Measurements from ENCODE around the gene TSKS. TPM values are rescaled to one million over a fixed set of nuclear protein-coding genes. Genes with fewer than 3 reads are reported as not detected.

Gene TSKS
- total and polyA plus RNA-seq, 4 donors, result 0.23 to 0.83 (median 0.61) TPM

DNA sequence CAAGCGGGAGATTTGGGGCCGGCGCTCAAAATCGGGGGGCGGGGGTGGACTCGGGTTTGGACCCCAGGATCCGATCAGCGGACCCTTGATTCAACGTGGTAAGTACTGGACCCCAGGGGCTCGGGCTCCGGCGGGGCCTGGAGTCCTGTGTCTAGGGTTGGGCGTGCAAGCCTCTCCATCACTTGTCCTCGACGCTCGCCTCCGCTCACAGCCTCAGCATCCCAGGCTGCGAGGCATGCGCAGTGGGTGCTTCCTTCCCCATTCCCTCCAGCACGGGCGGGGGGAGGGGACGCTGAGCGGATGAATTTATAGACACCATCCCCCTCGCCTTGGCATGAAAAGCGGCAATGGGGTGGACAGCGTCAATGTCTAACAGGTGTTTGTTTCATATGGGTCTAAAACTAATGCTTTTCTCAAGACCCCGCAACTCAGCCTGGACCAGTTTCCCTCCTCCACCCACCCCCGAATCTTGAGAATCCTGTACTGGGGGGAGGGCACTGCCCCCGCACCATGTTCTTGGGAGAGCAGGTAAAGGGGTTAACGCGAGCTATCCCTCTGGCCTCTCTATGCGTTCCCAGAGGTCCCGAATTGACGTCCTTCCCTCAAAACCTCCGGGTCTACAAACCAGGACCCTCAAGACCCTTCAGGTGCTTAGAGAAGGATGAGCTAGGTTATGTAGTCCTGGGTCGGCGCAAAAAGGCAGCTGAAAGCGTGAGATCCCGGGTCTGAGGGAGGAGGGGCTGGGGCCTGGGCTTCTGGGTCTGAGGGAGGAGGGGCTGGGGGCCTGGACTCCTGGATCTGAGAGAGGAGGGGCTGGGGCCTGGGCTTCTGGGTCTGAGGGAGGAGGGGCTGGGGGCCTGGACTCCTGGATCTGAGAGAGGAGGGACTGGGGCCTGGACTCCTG lies 71.6 kb downstream of the TSKS start:
- H3K4me3 ChIP-seq, result no peak overlapping the region
- DNase-seq (peak; percentile 83 to 89 (median 84)), ATAC-seq (ENCODE audit: insufficient read depth, low FRiP score) (no peak)
- TF ChIP-seq, protein P1, sequence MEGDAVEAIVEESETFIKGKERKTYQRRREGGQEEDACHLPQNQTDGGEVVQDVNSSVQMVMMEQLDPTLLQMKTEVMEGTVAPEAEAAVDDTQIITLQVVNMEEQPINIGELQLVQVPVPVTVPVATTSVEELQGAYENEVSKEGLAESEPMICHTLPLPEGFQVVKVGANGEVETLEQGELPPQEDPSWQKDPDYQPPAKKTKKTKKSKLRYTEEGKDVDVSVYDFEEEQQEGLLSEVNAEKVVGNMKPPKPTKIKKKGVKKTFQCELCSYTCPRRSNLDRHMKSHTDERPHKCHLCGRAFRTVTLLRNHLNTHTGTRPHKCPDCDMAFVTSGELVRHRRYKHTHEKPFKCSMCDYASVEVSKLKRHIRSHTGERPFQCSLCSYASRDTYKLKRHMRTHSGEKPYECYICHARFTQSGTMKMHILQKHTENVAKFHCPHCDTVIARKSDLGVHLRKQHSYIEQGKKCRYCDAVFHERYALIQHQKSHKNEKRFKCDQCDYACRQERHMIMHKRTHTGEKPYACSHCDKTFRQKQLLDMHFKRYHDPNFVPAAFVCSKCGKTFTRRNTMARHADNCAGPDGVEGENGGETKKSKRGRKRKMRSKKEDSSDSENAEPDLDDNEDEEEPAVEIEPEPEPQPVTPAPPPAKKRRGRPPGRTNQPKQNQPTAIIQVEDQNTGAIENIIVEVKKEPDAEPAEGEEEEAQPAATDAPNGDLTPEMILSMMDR (IDR thresholded peaks at IDR 0.05; ENCODE audit: control extremely low read depth, extremely low read depth), result no peak
- H3K4me1 ChIP-seq (ENCODE audit: control insufficient read depth in 5 of 5, insufficient read depth in 5 of 5, low read length in 5 of 5), result peaks cover 0 to 32% (median 10%) of the 10 kb centered on the region in 5 donors
- H3K9ac ChIP-seq (ENCODE audit: insufficient read depth in 1 of 2, low read length in 2 of 2), result peak overlapping the region in 1 of 2 donors; percentile 32
- 14% methylated on average over 38 to 39 of the region's 39 CpGs for WGBS, 2 donors
- H3K36me3 ChIP-seq (ENCODE audit: control insufficient read depth in 4 of 4, insufficient read depth in 4 of 4, low read length in 4 of 4), result peaks cover 0 to 6% (median 5%) of the 10 kb centered on the region in 4 donors
- peaks cover 0 to 5% (median 0%) of the 10 kb centered on the region in 3 donors for H3K27me3 ChIP-seq (ENCODE audit: control insufficient read depth in 3 of 3, insufficient read depth in 3 of 3, low read length in 2 of 3)
- no peak overlapping the region for H3K27ac ChIP-seq (ENCODE audit: low read depth in 1 of 2, low read length in 1 of 2)
- no peaks in the 10 kb centered on the region for H3K9me3 ChIP-seq (ENCODE audit: control insufficient read depth in 4 of 4, insufficient read depth in 3 of 4, low read length in 3 of 4)

DNA sequence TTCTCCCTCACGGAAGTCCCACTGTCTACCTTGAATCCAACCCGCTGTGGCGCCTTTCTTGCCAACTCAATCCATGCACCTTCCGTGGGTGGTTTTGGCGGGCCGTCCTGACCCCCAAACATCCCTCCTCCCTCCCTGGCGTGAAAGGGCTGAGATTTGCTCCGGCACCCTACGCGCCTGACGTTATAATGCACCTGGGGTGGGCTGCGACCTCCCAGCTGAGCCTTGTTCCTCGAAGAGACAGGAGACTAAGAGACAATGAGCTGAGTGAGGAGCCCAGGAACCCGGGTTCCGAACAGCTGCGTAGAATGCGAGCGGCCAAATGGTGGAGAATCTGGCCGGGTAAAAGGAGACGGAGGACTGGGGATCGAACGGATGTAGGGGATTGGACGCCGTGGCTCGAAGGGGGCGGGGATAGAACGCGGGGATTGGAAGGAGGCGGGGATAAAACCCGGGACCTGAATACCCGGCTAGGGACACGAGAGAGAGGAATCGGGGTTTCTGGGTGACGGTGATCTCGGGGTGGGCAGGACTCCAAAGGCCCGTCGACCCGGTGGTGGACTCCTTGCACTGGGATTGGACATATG lies 72.4 kb downstream of the TSKS start, which contains the start of gene CPT1C:
CPT1C (plus strand) TSS at position 461 of the 587 bp plus-strand sequence. CDS start 1,137 bp downstream, outside the sequence.
- Histone ChIP-seq H3K4me3 (peak within 1 kb of the TSS; percentile 39), H3K27ac (ENCODE audit: low read depth in 1 of 2, low read length in 1 of 2) (peak within 1 kb of the TSS in 1 of 2 donors; percentile 77), H3K9me3 (ENCODE audit: control insufficient read depth in 4 of 4, insufficient read depth in 3 of 4, low read length in 3 of 4) (no peaks in the 10 kb centered on the region), H3K36me3 (ENCODE audit: control insufficient read depth in 4 of 4, insufficient read depth in 4 of 4, low read length in 4 of 4) (peaks cover 0 to 14% (median 10%) of the 10 kb centered on the region in 4 donors), H3K9ac (ENCODE audit: insufficient read depth in 1 of 2, low read length in 2 of 2) (peak within 1 kb of the TSS; percentile 53 to 57), H3K27me3 (ENCODE audit: control insufficient read depth in 3 of 3, insufficient read depth in 3 of 3, low read length in 2 of 3) (peaks cover 0 to 5% (median 0%) of the 10 kb centered on the region in 3 donors), H3K4me1 (ENCODE audit: control insufficient read depth in 5 of 5, insufficient read depth in 5 of 5, low read length in 5 of 5) (peaks cover 0 to 32% (median 10%) of the 10 kb centered on the region in 5 donors)
- WGBS, 2 donors, result 3% methylated on average over 38 of the region's 38 CpGs
- ATAC-seq (ENCODE audit: insufficient read depth, low FRiP score) (peak; percentile 54), DNase-seq (peak; percentile 89 to 93 (median 92))
- TF ChIP-seq, protein P1 (IDR thresholded peaks at IDR 0.05; ENCODE audit: control extremely low read depth, extremely low read depth), result no peak

DNA sequence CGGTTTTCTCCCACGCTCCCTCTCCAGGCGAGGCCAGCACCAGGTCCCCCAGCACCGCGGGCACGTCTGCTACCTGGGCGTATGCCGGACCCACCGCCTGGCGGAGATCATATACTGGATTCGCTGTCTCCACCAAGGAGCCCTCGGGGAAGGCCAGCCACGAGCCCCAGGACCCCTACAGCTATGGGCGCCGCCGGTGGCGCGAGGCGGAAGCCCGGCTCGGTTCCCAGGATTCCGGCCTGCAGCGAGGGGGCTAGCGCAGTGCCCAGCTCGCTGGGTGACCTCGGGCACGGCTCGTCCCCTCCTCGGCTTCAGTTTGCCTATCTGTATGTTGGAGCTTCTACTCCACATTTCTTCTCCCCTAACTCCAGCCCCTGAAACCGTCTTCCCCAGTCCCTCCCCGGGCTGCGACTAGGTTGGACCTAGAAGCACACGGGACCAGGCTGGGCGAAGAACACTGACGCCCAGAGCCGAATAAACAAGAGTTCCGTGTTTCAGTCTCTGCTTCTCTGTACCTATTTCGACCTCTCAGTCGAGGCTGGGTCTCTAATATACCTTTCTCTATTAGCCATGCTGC lies 72.9 kb downstream of the TSKS start:
- DNase-seq (peak in 1 of 3 donors; percentile 29), ATAC-seq (ENCODE audit: insufficient read depth, low FRiP score) (no peak)
- peak overlapping the region; percentile 53 to 57 for H3K9ac ChIP-seq (ENCODE audit: insufficient read depth in 1 of 2, low read length in 2 of 2)
- peaks cover 0 to 17% (median 12%) of the 10 kb centered on the region in 4 donors for H3K36me3 ChIP-seq (ENCODE audit: control insufficient read depth in 4 of 4, insufficient read depth in 4 of 4, low read length in 4 of 4)
- no peaks in the 10 kb centered on the region for H3K9me3 ChIP-seq (ENCODE audit: control insufficient read depth in 4 of 4, insufficient read depth in 3 of 4, low read length in 3 of 4)
- WGBS, 2 donors, result 16 to 18% methylated on average over 34 to 39 of the region's 39 CpGs
- peaks cover 0 to 5% (median 0%) of the 10 kb centered on the region in 3 donors for H3K27me3 ChIP-seq (ENCODE audit: control insufficient read depth in 3 of 3, insufficient read depth in 3 of 3, low read length in 2 of 3)
- H3K4me3 ChIP-seq, result peak overlapping the region; percentile 39
- H3K27ac ChIP-seq (ENCODE audit: low read depth in 1 of 2, low read length in 1 of 2), result peak overlapping the region in 1 of 2 donors; percentile 77
- peaks cover 0 to 32% (median 10%) of the 10 kb centered on the region in 5 donors for H3K4me1 ChIP-seq (ENCODE audit: control insufficient read depth in 5 of 5, insufficient read depth in 5 of 5, low read length in 5 of 5)
- TF ChIP-seq, protein P1 (IDR thresholded peaks at IDR 0.05; ENCODE audit: control extremely low read depth, extremely low read depth), result no peak

Small RNAs within 50 kb of the gene (small RNA-seq; reads per million reads assigned to genes)
- gene MIR6799 (ENCODE audit: low replicate concordance) (not detected), gene RNU6-841P (ENCODE audit: low replicate concordance) (not detected)

Other genes starting within 250 kb of the TSKS start
- 10 to 100 TPM; 14.1 to 39.2 TPM for gene RCN3, start 235.3 kb downstream of the TSKS start, total RNA-seq
- gene RCN3, start 235.3 kb downstream of the TSKS start, polyA plus RNA-seq, result 10 to 100 TPM; 29.3 to 32.6 TPM
- gene NOSIP, start 182.8 kb downstream of the TSKS start, total RNA-seq, result 10 to 100 TPM; 40.9 to 48.1 TPM
- 10 to 100 TPM; 77.1 to 84.2 TPM for gene NOSIP, start 182.8 kb downstream of the TSKS start, polyA plus RNA-seq
- 10 to 100 TPM in 1 of 2 donors, 1 to 10 TPM in 1; 5.1 to 11.7 TPM for gene PRRG2, start 182.0 kb downstream of the TSKS start, total RNA-seq
- gene PRRG2, start 182.0 kb downstream of the TSKS start, polyA plus RNA-seq, result 10 to 100 TPM in 1 of 2 donors, 1 to 10 TPM in 1; 9.0 to 10.5 TPM
- 10 to 100 TPM; 18.0 to 32.4 TPM for gene PRR12, start 172.1 kb downstream of the TSKS start, total RNA-seq
- 10 to 100 TPM in 1 of 2 donors, 1 to 10 TPM in 1; 7.6 to 15.5 TPM for gene PRR12, start 172.1 kb downstream of the TSKS start, polyA plus RNA-seq
- 10 to 100 TPM; 26.3 to 71.6 TPM for gene RRAS, start 123.2 kb downstream of the TSKS start, total RNA-seq
- gene RRAS, start 123.2 kb downstream of the TSKS start, polyA plus RNA-seq, result 100 to 1,000 TPM; 140 to 180 TPM
- gene SCAF1, start 121.1 kb downstream of the TSKS start, total RNA-seq, result 10 to 100 TPM; 22.5 to 80.2 TPM
- 10 to 100 TPM; 24.3 to 26.7 TPM for gene SCAF1, start 121.1 kb downstream of the TSKS start, polyA plus RNA-seq
- gene IRF3, start 97.4 kb downstream of the TSKS start, total RNA-seq, result 10 to 100 TPM; 52.8 to 97.3 TPM
- gene IRF3, start 97.4 kb downstream of the TSKS start, polyA plus RNA-seq, result 10 to 100 TPM; 70.7 to 92.2 TPM
- 10 to 100 TPM in 1 of 2 donors, 1 to 10 TPM in 1; 3.5 to 26.1 TPM for gene BCL2L12, start 97.4 kb downstream of the TSKS start, total RNA-seq
- 10 to 100 TPM; 18.3 to 23.5 TPM for gene BCL2L12, start 97.4 kb downstream of the TSKS start, polyA plus RNA-seq
- 100 to 1,000 TPM; 124 to 130 TPM for gene PRMT1, start 86.0 kb downstream of the TSKS start, total RNA-seq
- 100 to 1,000 TPM; 122 to 254 TPM for gene PRMT1, start 86.0 kb downstream of the TSKS start, polyA plus RNA-seq
- gene ADM5, start 73.7 kb downstream of the TSKS start, total RNA-seq, result 1 to 10 TPM in 1 of 2 donors, under 1 TPM in 1; 0.60 to 4.2 TPM
- gene ADM5, start 73.7 kb downstream of the TSKS start, polyA plus RNA-seq, result 1 to 10 TPM; 2.5 to 3.5 TPM
- 1 to 10 TPM; 3.6 to 5.9 TPM for gene CPT1C, start 72.2 kb downstream of the TSKS start, total RNA-seq
- 1 to 10 TPM; 2.7 to 3.4 TPM for gene CPT1C, start 72.2 kb downstream of the TSKS start, polyA plus RNA-seq
- gene AP2A1, start 3.7 kb upstream of the TSKS start, total RNA-seq, result 10 to 100 TPM; 44.9 to 87.2 TPM
- 10 to 100 TPM; 31.5 to 64.0 TPM for gene AP2A1, start 3.7 kb upstream of the TSKS start, polyA plus RNA-seq
- gene FUZ, start 50.0 kb upstream of the TSKS start, total RNA-seq, result 10 to 100 TPM; 33.9 to 36.8 TPM
- 10 to 100 TPM; 18.4 to 26.5 TPM for gene FUZ, start 50.0 kb upstream of the TSKS start, polyA plus RNA-seq
- 10 to 100 TPM; 43.6 to 75.2 TPM for gene MED25, start 55.0 kb upstream of the TSKS start, total RNA-seq
- 10 to 100 TPM; 42.6 to 52.6 TPM for gene MED25, start 55.0 kb upstream of the TSKS start, polyA plus RNA-seq
- gene PTOV1, start 87.9 kb upstream of the TSKS start, total RNA-seq, result 100 to 1,000 TPM in 1 of 2 donors, 10 to 100 TPM in 1; 77.4 to 115 TPM
- 100 to 1,000 TPM in 1 of 2 donors, 10 to 100 TPM in 1; 62.9 to 101 TPM for gene PTOV1, start 87.9 kb upstream of the TSKS start, polyA plus RNA-seq
- gene PNKP, start 104.3 kb upstream of the TSKS start, total RNA-seq, result 100 to 1,000 TPM in 1 of 2 donors, 10 to 100 TPM in 1; 44.7 to 120 TPM
- 10 to 100 TPM; 53.3 to 75.1 TPM for gene PNKP, start 104.3 kb upstream of the TSKS start, polyA plus RNA-seq
- gene AKT1S1, start 114.0 kb upstream of the TSKS start, total RNA-seq, result 10 to 100 TPM in 1 of 2 donors, 1 to 10 TPM in 1; 6.7 to 39.5 TPM
- 10 to 100 TPM; 32.2 to 46.4 TPM for gene AKT1S1, start 114.0 kb upstream of the TSKS start, polyA plus RNA-seq
- 10 to 100 TPM; 23.3 to 52.9 TPM for gene TBC1D17, start 114.4 kb upstream of the TSKS start, total RNA-seq
- gene TBC1D17, start 114.4 kb upstream of the TSKS start, polyA plus RNA-seq, result 10 to 100 TPM; 27.6 to 37.1 TPM
- 1 to 10 TPM; 3.6 to 3.7 TPM for gene IL4I1, start 133.6 kb upstream of the TSKS start, total RNA-seq
- 10 to 100 TPM in 1 of 2 donors, 1 to 10 TPM in 1; 3.8 to 21.2 TPM for gene IL4I1, start 133.6 kb upstream of the TSKS start, polyA plus RNA-seq
- gene ATF5, start 165.9 kb upstream of the TSKS start, total RNA-seq, result 10 to 100 TPM in 1 of 2 donors, 1 to 10 TPM in 1; 7.0 to 31.3 TPM
- 10 to 100 TPM; 36.5 to 49.1 TPM for gene ATF5, start 165.9 kb upstream of the TSKS start, polyA plus RNA-seq
- gene NUP62, start 166.2 kb upstream of the TSKS start, total RNA-seq, result 10 to 100 TPM; 37.4 to 38.5 TPM
- 10 to 100 TPM; 16.2 to 45.9 TPM for gene NUP62, start 166.2 kb upstream of the TSKS start, polyA plus RNA-seq
- gene SIGLEC11, start 197.9 kb upstream of the TSKS start, total RNA-seq, result 1 to 10 TPM; 1.5 to 6.5 TPM
- 1 to 10 TPM; 1.3 to 5.0 TPM for gene SIGLEC11, start 197.9 kb upstream of the TSKS start, polyA plus RNA-seq

Measured in lung (tissue), 13 donors.